HG03571 (cell line): ENCODE data around the gene P2RY6.

Experiments
- ATAC-seq: cut with Tn5 transposase; IDR thresholded peaks from one replicate; pipeline ENCODE4 v1.9.1; 2021; ENCODE audit not compliant: unreplicated experiment

The P2RY6 gene

GRCh38 chr11:73331138-73331916, 59.2 kb downstream of the P2RY6 start:
- ATAC-seq: no peak

DNA sequence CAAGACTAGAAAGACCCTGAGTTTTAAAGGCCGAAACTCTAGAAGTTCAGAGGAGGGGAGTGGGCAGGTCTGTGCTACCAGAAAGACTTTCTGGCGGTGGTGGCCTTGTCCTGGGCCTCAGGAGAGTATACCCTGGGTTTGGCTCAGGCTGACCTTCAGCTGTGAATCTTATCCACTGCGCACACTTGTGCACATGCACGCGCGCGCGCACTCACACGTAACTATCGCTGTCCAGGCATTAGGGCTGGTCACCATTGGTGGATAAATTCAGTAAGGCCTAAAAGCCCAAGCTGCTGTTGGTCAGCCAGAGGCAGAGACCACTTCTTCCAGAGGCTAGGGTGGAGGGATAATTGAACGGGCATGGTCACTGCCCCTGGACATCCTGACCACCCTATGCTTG, 61.0 kb downstream of the P2RY6 start:
- no peak for ATAC-seq

GRCh38 chr11:73333640-73334383, 61.7 kb downstream of the P2RY6 start:
- ATAC-seq: no peak

GRCh38 chr11:73334384-73335203, 62.5 kb downstream of the P2RY6 start:
- ATAC-seq: no peak

DNA sequence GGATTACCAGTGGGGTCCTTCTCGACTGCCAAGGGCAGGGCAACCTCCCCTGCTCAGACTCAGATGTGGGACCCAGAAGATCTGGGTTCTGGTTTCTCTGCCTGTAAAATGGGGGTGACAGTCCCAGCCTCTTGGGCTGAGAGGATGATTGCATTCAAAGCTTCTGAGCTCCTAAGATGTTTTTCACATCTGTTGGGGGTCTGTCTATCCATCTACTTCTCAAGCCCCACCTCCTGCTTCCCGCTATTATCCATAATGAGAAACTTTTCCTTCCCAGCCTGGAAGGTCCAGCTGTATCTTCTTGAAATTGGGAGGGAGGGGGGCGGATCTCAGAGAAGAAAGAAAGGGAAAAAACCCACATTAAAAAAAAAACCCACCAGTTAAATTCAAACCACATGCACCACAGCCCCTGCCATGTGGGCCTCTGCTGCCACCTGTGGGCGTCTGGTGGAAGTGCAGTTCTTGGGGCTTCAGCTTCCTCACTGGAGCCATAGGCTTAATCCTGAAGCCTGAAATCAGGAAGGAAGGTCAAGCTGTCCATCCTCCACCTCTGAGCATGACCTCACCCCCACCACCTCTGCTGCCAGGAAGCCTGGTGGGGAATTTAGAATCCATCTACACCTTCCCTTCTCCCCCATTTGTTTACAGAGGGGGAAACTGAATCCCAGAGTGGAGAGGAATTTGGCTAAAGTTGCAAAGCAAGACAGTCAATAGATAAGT, 63.2 kb downstream of the P2RY6 start:
- no peak for ATAC-seq

- no peak for ATAC-seq
Measured at GRCh38 chr11:73337846-73338245, 65.7 kb downstream of the P2RY6 start.

- ATAC-seq: no peak
Measured at GRCh38 chr11:73338279-73338678, 66.1 kb downstream of the P2RY6 start.

GRCh38 chr11:73340164-73340563, 68.0 kb downstream of the P2RY6 start:
- no peak for ATAC-seq

GRCh38 chr11:73342633-73343032, 70.5 kb downstream of the P2RY6 start:
- ATAC-seq: no peak

DNA sequence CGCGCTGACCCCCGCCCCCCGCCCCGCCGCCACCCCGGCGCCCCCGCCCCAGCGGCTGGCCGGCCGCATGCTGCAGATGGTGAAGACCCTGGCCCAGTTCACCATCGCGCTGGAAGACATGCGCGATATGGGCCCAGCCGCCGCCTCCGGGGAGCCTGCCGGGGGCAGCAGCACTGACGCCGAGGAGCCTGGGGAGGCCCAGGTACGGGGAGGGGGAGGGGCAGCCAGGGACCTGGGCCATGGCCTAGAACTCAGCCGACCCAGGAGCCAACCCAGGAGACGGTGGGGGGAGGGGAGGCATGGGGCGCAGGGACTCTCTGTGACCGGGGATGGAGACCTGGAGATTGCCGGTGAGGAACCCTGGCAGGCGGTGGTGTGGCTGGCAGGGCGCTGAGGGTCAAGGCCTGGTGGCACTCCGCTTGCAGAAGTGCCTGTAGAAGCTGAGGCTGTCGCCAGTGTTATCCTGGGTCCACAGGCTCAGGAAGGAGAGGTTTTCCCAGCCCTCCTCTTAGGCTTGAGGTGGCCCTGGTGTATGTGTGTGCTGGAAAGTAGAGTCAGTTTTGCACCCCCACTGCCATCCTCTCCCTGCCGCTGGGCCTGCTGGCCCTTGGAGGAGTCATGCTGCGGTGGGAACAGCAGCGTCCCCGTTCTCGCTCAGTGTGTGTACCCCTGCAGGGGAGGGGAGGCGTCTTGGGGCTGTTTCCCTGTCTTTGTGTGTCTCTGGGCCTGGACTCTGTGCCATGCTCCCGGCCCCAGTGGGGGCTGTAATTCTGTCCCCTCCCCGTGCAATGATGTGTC, 71.1 kb downstream of the P2RY6 start:
- no peak for ATAC-seq

GRCh38 chr11:73344191-73344607, 72.1 kb downstream of the P2RY6 start:
- no peak for ATAC-seq

- ATAC-seq: no peak
Measured at GRCh38 chr11:73345481-73346160, 73.5 kb downstream of the P2RY6 start.

- no peak for ATAC-seq
Measured at GRCh38 chr11:73346186-73346935, 74.2 kb downstream of the P2RY6 start.

DNA sequence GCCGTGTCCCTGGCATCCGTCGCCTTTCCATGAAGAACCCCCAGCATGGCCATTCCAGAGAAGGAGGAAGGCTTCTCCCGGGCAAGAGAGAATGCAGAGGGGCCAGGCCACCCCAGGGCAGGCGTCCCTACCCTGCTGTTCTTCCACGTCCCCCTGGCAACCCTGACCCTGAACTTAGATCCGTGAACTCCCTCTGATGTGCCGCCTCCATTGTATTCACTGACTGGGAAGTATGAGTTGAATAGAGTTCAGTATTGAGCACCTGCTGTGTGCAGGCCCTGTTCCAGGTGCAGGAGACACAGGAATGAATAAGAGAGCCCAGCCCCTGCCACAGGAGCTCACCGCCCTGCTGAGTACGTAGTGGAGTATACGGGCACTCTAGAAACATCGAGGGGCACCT, 74.9 kb downstream of the P2RY6 start:
- ATAC-seq: no peak
